HFFc6 (cell line): ENCODE results near the gene TTLL1. TPM values are rescaled to one million over a fixed set of nuclear protein-coding genes. Genes with fewer than 3 reads are reported as not detected.
A peak's percentile ranks its signal among the peaks of the same experiment; 100 is the strongest.

Experiments used
- DNase-seq: peaks from one replicate; pipeline ENCODE4 v3.0.0-alpha.2; 2018
- H3K27ac Mint-ChIP-seq: 2 replicates; pipeline ENCODE4 v1.8.0; 2020; ENCODE audit warnings: mild to moderate bottlenecking, mixed read lengths
- H3K27me3 Mint-ChIP-seq: 2 replicates; pipeline ENCODE4 v1.8.0; 2021; ENCODE audit warnings: mild to moderate bottlenecking, moderate library complexity, mixed read lengths; ENCODE audit not compliant: insufficient read depth
- H3K36me3 Mint-ChIP-seq: 2 replicates; pipeline ENCODE4 v1.8.0; 2021; ENCODE audit warnings: low read depth, mixed read lengths
- H3K4me1 Mint-ChIP-seq: 2 replicates; pipeline ENCODE4 v1.8.0; 2020; ENCODE audit warnings: low read depth, mixed read lengths
- H3K4me3 Mint-ChIP-seq: 2 replicates; pipeline ENCODE4 v1.8.0; 2020; ENCODE audit warnings: mild to moderate bottlenecking, moderate library complexity, mixed read lengths
- H3K9me3 Mint-ChIP-seq: 2 replicates; pipeline ENCODE4 v1.8.0; 2020; ENCODE audit warnings: mild to moderate bottlenecking, mixed read lengths
- CTCF ChIP-seq: fragments of 200-600 bp; sonication (generic); IDR thresholded peaks from 2 replicates; pipeline ENCODE4 v1.5.0; 2021; ENCODE audit warnings: antibody characterized with exemption, mild to moderate bottlenecking
- total RNA-seq, 6 experiments: library from RNA; stranded (reverse); fragmentation: NEBNext Ultra II Directional; extraction: Animal tissue kit (Norgen Biotek cat#: 25700); gene quantifications; 2 replicates in 1 of 6; 3 replicates in 5 of 6; pipeline ENCODE4 v1.2.3, GENCODE V29; 2021

Gene TTLL1
- total RNA-seq, 6 experiments from 2014 or later, result 5.7 to 7.7 (median 6.5) TPM

- Mint-ChIP-seq H3K9me3 (no peaks in the 10 kb centered on the region), H3K4me3 (no peak overlapping the region), H3K36me3 (no peaks in the 10 kb centered on the region), H3K4me1 (peaks cover 21% of the 10 kb centered on the region), H3K27ac (no peak overlapping the region), H3K27me3 (peaks cover 1% of the 10 kb centered on the region; the same call in 1 of the 2 replicates)
- no peak for TF ChIP-seq CTCF
- no peak for DNase-seq
Measured at GRCh38 chr22:43038325-43038724, 50.9 kb downstream of the TTLL1 start.

DNA sequence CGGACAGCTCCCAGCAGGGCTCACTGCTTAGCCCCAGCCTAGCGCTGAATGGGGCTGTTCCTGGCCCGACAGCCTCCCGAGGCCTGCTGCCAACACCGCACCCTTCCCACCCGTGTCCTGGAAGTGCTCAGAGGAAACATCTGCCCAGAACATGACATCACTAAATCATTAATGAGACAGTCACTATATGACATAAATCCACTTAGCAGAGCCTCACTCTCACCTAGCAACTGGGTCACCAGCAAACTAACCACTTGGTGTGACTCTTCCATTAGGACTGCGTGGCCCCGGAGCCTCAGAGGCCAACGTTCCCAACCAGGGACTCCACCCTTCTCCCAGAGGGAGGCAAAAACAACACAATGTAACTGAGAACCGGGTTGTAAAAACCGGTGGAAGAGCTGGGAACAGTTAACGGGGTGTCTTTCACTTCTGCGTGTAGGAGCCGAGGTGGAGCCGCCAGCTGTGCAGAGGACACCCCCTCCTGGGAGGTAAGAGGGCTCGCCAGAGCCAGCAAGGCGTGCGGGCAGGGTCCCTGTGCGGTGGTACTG, 52.8 kb downstream of the TTLL1 start:
- Mint-ChIP-seq H3K27me3 (peaks cover 1% of the 10 kb centered on the region; the same call in 1 of the 2 replicates), H3K27ac (peak overlapping the region; percentile 84), H3K36me3 (no peaks in the 10 kb centered on the region)

GRCh38 chr22:43035250-43035649, 53.9 kb downstream of the TTLL1 start:
- Mint-ChIP-seq H3K9me3 (no peaks in the 10 kb centered on the region), H3K36me3 (no peaks in the 10 kb centered on the region), H3K4me1 (peaks cover 25% of the 10 kb centered on the region), H3K27ac (peak overlapping the region; percentile 45), H3K4me3 (no peak overlapping the region), H3K27me3 (peaks cover 1% of the 10 kb centered on the region; the same call in 1 of the 2 replicates)
- DNase-seq, result no peak
- no peak for TF ChIP-seq CTCF

More for the DNA sequence above, 52.8 kb downstream of the TTLL1 start:
- DNase-seq, result peak; percentile 77
- TF ChIP-seq CTCF, result no peak
- Mint-ChIP-seq H3K4me3 (peak overlapping the region; percentile 40; the same call in 1 of the 2 replicates), H3K4me1 (peaks cover 20% of the 10 kb centered on the region), H3K9me3 (no peaks in the 10 kb centered on the region)

GRCh38 chr22:43031617-43032016, 57.6 kb downstream of the TTLL1 start:
- H3K4me1 Mint-ChIP-seq, result peaks cover 28% of the 10 kb centered on the region
- no peak for DNase-seq
- TF ChIP-seq CTCF, result no peak
- H3K36me3 Mint-ChIP-seq, result no peaks in the 10 kb centered on the region
- no peak overlapping the region for H3K27ac Mint-ChIP-seq
- no peaks in the 10 kb centered on the region for H3K9me3 Mint-ChIP-seq
- H3K27me3 Mint-ChIP-seq, result peaks cover 1% of the 10 kb centered on the region; the same call in 1 of the 2 replicates
- H3K4me3 Mint-ChIP-seq, result no peak overlapping the region

DNA sequence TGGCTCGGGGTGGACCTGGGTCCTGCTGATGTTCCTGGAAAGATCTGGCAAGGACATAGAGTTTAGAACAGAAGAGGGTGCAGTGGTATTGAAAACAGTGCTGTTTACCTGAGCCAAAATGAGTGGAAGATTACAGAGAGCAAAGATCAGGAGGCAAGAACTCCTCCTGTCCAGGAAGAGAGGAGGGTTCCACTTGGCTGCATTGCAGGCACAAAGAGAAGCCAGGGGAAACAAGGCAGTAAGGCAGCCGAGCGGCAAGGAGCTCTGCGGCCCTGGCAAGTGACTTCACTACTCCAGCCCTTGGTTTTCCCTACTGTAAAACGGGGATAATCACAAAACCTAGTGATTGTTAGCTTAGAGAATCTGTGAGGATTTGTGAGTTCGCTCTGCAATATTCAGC, 70.6 kb downstream of the TTLL1 start:
- TF ChIP-seq CTCF, result no peak

More for the DNA sequence above, 70.6 kb downstream of the TTLL1 start:
- Mint-ChIP-seq H3K4me1 (peaks cover 19% of the 10 kb centered on the region), H3K36me3 (no peaks in the 10 kb centered on the region), H3K9me3 (no peaks in the 10 kb centered on the region), H3K27me3 (peaks cover 11% of the 10 kb centered on the region), H3K27ac (no peak overlapping the region), H3K4me3 (no peak overlapping the region)
- no peak for DNase-seq
